Caco-2 (cell line): ENCODE data around the gene CDK14. TPM values are rescaled to one million over a fixed set of nuclear protein-coding genes. Genes with fewer than 3 reads are reported as not detected.

Experiments used
- BruUV-seq: library from RNA; stranded (reverse); fragments of 400-500 nt; replicated peaks from 2 replicates; lab custom pipeline; 2021; lab: Mats Ljungman, UMichigan
- CTCF ChIA-PET: fragments of 300-600 bp; sonication (Branson Sonifier 250); formaldehyde crosslinking; loops from one replicate; lab custom pipeline; 2022; ENCODE audit warnings: antibody characterized with exemption; lab: Charles Lee
- POLR2A ChIA-PET: fragments of 300-600 bp; sonication (Branson Sonifier 250); formaldehyde crosslinking; loops from one replicate; lab custom pipeline; 2022; ENCODE audit warnings: antibody characterized with exemption; lab: Charles Lee
- DNase-seq, 2 experiments: peaks; one replicate each; pipeline versions ENCODE4 v3.0.0 to v3.0.0-alpha.2; 2020 to 2022
- H3K27me3 ChIP-seq: replicated peaks from 2 replicates; pipeline ENCODE4 v1.6.0; 2011; ENCODE audit warnings: low read length; ENCODE audit not compliant: control insufficient read depth, insufficient read depth
- H3K36me3 ChIP-seq: 2 replicates; pipeline ENCODE4 v1.5.1; 2011; ENCODE audit warnings: low read length; ENCODE audit not compliant: control insufficient read depth, insufficient read depth
- H3K4me1 ChIP-seq: fragments of 250-450 bp; sonication (Bioruptor Pico); 2 replicates; pipeline ENCODE4 v1.5.1; 2020; ENCODE audit warnings: mild to moderate bottlenecking
- H3K4me3 ChIP-seq: 2 replicates; pipeline ENCODE4 v1.5.1; 2011; ENCODE audit warnings: low read depth, mild to moderate bottlenecking, control low read depth, low read length
- H3K9me3 ChIP-seq: fragments of 250-450 bp; sonication (Bioruptor Pico); 2 replicates; pipeline ENCODE4 v1.5.1; 2020; ENCODE audit warnings: mild to moderate bottlenecking, moderate library complexity
- H3K27ac Mint-ChIP-seq: one replicate; pipeline ENCODE4 v1.8.0; 2022; ENCODE audit warnings: mixed read lengths; ENCODE audit not compliant: unreplicated experiment
- H3K27me3 Mint-ChIP-seq: one replicate; pipeline ENCODE4 v1.8.0; 2022; ENCODE audit warnings: mixed read lengths; ENCODE audit not compliant: insufficient read depth, unreplicated experiment
- H3K36me3 Mint-ChIP-seq: one replicate; pipeline ENCODE4 v1.8.0; 2022; ENCODE audit warnings: mild to moderate bottlenecking, mixed read lengths; ENCODE audit not compliant: insufficient read depth, unreplicated experiment
- H3K4me1 Mint-ChIP-seq: one replicate; pipeline ENCODE4 v1.8.0; 2022; ENCODE audit warnings: low read depth, mixed read lengths; ENCODE audit not compliant: unreplicated experiment
- H3K4me3 Mint-ChIP-seq: one replicate; pipeline ENCODE4 v1.8.0; 2022; ENCODE audit warnings: mild to moderate bottlenecking, moderate library complexity, mixed read lengths; ENCODE audit not compliant: unreplicated experiment
- H3K9me3 Mint-ChIP-seq: one replicate; pipeline ENCODE4 v1.8.0; 2022; ENCODE audit warnings: mixed read lengths; ENCODE audit not compliant: unreplicated experiment
- CTCF ChIP-seq, 2 experiments: fragments of 200-600 bp in 1 of 2; IDR thresholded peaks; 1 replicate in 1 of 2; 2 replicates in 1 of 2; pipeline versions ENCODE4 v1.5.1 to v1.8.0; 2011 to 2022; ENCODE audit warnings: antibody characterized with exemption in 1 of 2, control low read depth in 1 of 2, inconsistent platforms in 1 of 2, low read depth in 1 of 2, low read length in 1 of 2, mild to moderate bottlenecking in 1 of 2, moderate library complexity in 1 of 2; ENCODE audit not compliant: insufficient read depth in 1 of 2, severe bottlenecking in 1 of 2, unreplicated experiment in 1 of 2
- intact Hi-C: fragments of 100-400 bp; cut with micrococcal nuclease; formaldehyde crosslinking; loops from one replicate; pipeline ENCODE4 v1.10.0; 2022; ENCODE audit not compliant: unreplicated experiment
- total RNA-seq: library from RNA; stranded (reverse); gene quantifications from 2 replicates; pipeline ENCODE4 v1.2.3, GENCODE V29; 2022

CDK14 gene
- total RNA-seq, 1 experiment from 2014 or later: 18.2 TPM

GRCh38 chr7:91064938-91065337 lies 468.8 kb downstream of the CDK14 start:
- no TSS peak for BruUV-seq
- no peaks in the 10 kb centered on the region for H3K36me3 ChIP-seq
- H3K27me3 ChIP-seq: no peaks in the 10 kb centered on the region
- no peak for TF ChIP-seq CTCF (IDR thresholded peaks at IDR 0.05; ENCODE audit: insufficient read depth in 1 of 2, low read depth in 1 of 2, low read length in 1 of 2, severe bottlenecking in 1 of 2, unreplicated experiment in 1 of 2)
- Mint-ChIP-seq H3K27ac (no peak overlapping the region), H3K4me1 (no peaks in the 10 kb centered on the region), H3K27me3 (no peaks in the 10 kb centered on the region), H3K9me3 (no peaks in the 10 kb centered on the region), H3K4me3 (no peak overlapping the region), H3K36me3 (no peaks in the 10 kb centered on the region)
- DNase-seq: no peak
- no peaks in the 10 kb centered on the region for H3K4me1 ChIP-seq
- CTCF ChIA-PET: no interaction called here
- H3K4me3 ChIP-seq: no peak overlapping the region
- intact Hi-C loops: no loop called here
- no peaks in the 10 kb centered on the region for H3K9me3 ChIP-seq
- POLR2A ChIA-PET: no interaction called here

- intact Hi-C loops: no loop called here
- BruUV-seq: no TSS peak
- H3K9me3 Mint-ChIP-seq: no peaks in the 10 kb centered on the region
These were observed 470.5 kb downstream of the CDK14 start for GRCh38 chr7:91066627-91067026.

GRCh38 chr7:91067242-91067641 lies 471.1 kb downstream of the CDK14 start:
- Histone ChIP-seq H3K27me3 (no peaks in the 10 kb centered on the region), H3K4me3 (no peak overlapping the region), H3K36me3 (no peaks in the 10 kb centered on the region), H3K9me3 (no peaks in the 10 kb centered on the region), H3K4me1 (no peaks in the 10 kb centered on the region)
- DNase-seq: no peak
- ChIA-PET CTCF (no interaction called here), POLR2A (no interaction called here)
- Mint-ChIP-seq H3K9me3 (no peaks in the 10 kb centered on the region), H3K4me1 (no peaks in the 10 kb centered on the region), H3K4me3 (no peak overlapping the region), H3K27ac (no peak overlapping the region), H3K27me3 (no peaks in the 10 kb centered on the region), H3K36me3 (no peaks in the 10 kb centered on the region)
- intact Hi-C loops: no loop called here
- BruUV-seq: no TSS peak
- no peak for TF ChIP-seq CTCF (IDR thresholded peaks at IDR 0.05; ENCODE audit: insufficient read depth in 1 of 2, low read depth in 1 of 2, low read length in 1 of 2, severe bottlenecking in 1 of 2, unreplicated experiment in 1 of 2)

More at GRCh38 chr7:91066627-91067026, 470.5 kb downstream of the CDK14 start:
- no peak for TF ChIP-seq CTCF (IDR thresholded peaks at IDR 0.05; ENCODE audit: insufficient read depth in 1 of 2, low read depth in 1 of 2, low read length in 1 of 2, severe bottlenecking in 1 of 2, unreplicated experiment in 1 of 2)
- no peaks in the 10 kb centered on the region for H3K4me1 Mint-ChIP-seq
- CTCF ChIA-PET: no interaction called here
- Histone ChIP-seq H3K9me3 (no peaks in the 10 kb centered on the region), H3K4me1 (no peaks in the 10 kb centered on the region), H3K4me3 (no peak overlapping the region), H3K36me3 (no peaks in the 10 kb centered on the region), H3K27me3 (no peaks in the 10 kb centered on the region)
- DNase-seq: no peak
- H3K36me3 Mint-ChIP-seq: no peaks in the 10 kb centered on the region
- H3K27me3 Mint-ChIP-seq: no peaks in the 10 kb centered on the region
- no peak overlapping the region for H3K4me3 Mint-ChIP-seq
- POLR2A ChIA-PET: no interaction called here
- no peak overlapping the region for H3K27ac Mint-ChIP-seq
